ENCODE measurements around the gene ECE2. TPM values are rescaled to one million over a fixed set of nuclear protein-coding genes. Genes with fewer than 3 reads are reported as not detected.

The ECE2 gene
- total RNA-seq, 1 experiment from 2014 or later, result 0.46 TPM

DNA sequence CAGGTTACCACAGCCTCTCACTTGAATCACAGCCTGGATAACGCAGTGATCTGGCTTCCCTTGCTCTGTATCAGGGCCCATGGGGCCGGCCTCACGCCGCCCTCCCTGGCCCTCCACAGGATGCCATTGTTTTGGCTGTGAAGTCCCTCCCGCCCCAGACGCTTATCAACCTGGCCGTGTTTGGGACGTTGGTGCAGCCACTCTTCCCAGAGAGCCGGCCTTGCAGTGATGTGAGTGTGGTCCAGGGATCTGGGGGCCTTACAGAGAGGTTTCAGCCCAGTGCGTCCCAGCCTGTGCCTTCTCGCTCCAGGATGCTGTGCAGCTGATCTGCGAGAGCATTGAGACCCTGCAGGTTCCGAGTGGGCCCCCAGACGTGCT, 39.8 kb upstream of the ECE2 start:
- DNase-seq (ENCODE audit: low spot score) (no peak), ATAC-seq (no peak)
- no peaks in the 10 kb centered on the region for H3K36me3 Mint-ChIP-seq
- no peak for TF ChIP-seq EMX1 (CRISPR knock-in tag; IDR thresholded peaks at IDR 0.05)
- no peak for TF ChIP-seq RELA (CRISPR knock-in tag; IDR thresholded peaks at IDR 0.05; ENCODE audit: borderline replicate concordance)
- no peak for TF ChIP-seq ATF2 (CRISPR knock-in tag; IDR thresholded peaks at IDR 0.05; ENCODE audit: borderline replicate concordance, low read depth)
- no peak for TF ChIP-seq PRDM15 (CRISPR knock-in tag; IDR thresholded peaks at IDR 0.05)
- TF ChIP-seq GABPB1 (CRISPR knock-in tag; IDR thresholded peaks at IDR 0.05), result no peak
- TF ChIP-seq NR3C1 (CRISPR knock-in tag; conservative IDR thresholded peaks at IDR 0.05; ENCODE audit: low read depth), result no peak
- TF ChIP-seq ZNF232 (CRISPR knock-in tag; IDR thresholded peaks at IDR 0.05), result no peak
- TF ChIP-seq FOXK1 (CRISPR knock-in tag; IDR thresholded peaks at IDR 0.05), result no peak
- no peak for TF ChIP-seq FOXJ3 (CRISPR knock-in tag; IDR thresholded peaks at IDR 0.05; ENCODE audit: borderline replicate concordance)
- TF ChIP-seq CDX4 (CRISPR knock-in tag; IDR thresholded peaks at IDR 0.05; ENCODE audit: borderline replicate concordance), result no peak
- TF ChIP-seq SMAD4 (CRISPR knock-in tag; IDR thresholded peaks at IDR 0.05), result no peak
- no peak for TF ChIP-seq TP53 (CRISPR knock-in tag; IDR thresholded peaks at IDR 0.05)
- TF ChIP-seq, protein P1, sequence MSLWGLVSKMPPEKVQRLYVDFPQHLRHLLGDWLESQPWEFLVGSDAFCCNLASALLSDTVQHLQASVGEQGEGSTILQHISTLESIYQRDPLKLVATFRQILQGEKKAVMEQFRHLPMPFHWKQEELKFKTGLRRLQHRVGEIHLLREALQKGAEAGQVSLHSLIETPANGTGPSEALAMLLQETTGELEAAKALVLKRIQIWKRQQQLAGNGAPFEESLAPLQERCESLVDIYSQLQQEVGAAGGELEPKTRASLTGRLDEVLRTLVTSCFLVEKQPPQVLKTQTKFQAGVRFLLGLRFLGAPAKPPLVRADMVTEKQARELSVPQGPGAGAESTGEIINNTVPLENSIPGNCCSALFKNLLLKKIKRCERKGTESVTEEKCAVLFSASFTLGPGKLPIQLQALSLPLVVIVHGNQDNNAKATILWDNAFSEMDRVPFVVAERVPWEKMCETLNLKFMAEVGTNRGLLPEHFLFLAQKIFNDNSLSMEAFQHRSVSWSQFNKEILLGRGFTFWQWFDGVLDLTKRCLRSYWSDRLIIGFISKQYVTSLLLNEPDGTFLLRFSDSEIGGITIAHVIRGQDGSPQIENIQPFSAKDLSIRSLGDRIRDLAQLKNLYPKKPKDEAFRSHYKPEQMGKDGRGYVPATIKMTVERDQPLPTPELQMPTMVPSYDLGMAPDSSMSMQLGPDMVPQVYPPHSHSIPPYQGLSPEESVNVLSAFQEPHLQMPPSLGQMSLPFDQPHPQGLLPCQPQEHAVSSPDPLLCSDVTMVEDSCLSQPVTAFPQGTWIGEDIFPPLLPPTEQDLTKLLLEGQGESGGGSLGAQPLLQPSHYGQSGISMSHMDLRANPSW (CRISPR knock-in tag; conservative IDR thresholded peaks at IDR 0.05; ENCODE audit: low read depth), result no peak
- no peak for TF ChIP-seq NR1H2 (CRISPR knock-in tag; IDR thresholded peaks at IDR 0.05)
- TF ChIP-seq FOXP1 (CRISPR knock-in tag; IDR thresholded peaks at IDR 0.05; ENCODE audit: borderline replicate concordance), result no peak
- TF ChIP-seq TCF7 (CRISPR knock-in tag; IDR thresholded peaks at IDR 0.05; ENCODE audit: low read depth), result no peak
- TF ChIP-seq SOX15 (CRISPR knock-in tag; IDR thresholded peaks at IDR 0.05), result no peak
- no peak for TF ChIP-seq JUN (CRISPR knock-in tag; IDR thresholded peaks at IDR 0.05)
- TF ChIP-seq JAZF1 (CRISPR knock-in tag; IDR thresholded peaks at IDR 0.05), result no peak
- TF ChIP-seq IRF1 (CRISPR knock-in tag; IDR thresholded peaks at IDR 0.05), result no peak
- H3K9me3 Mint-ChIP-seq, result no peaks in the 10 kb centered on the region
- H3K27me3 Mint-ChIP-seq (ENCODE audit: low read depth), result peaks cover 34% of the 10 kb centered on the region
- POLR2A ChIA-PET, result no interaction called here
- CTCF ChIA-PET, result interaction anchor here (0.8 to 7.5 kb wide), 5 partner anchors 7 to 332 kb away, joined by 3 to 88 read pairs (median 4); partner anchors contain the start of genes EEF1AKMT4 and VWA5B2
- H3K4me3 Mint-ChIP-seq, result no peak overlapping the region
- H3K4me1 Mint-ChIP-seq, result peaks cover 4% of the 10 kb centered on the region; the same call in 1 of the 2 replicates
- no peak overlapping the region for H3K27ac Mint-ChIP-seq

Measured in WTC11 (cell line).